HG02623 (cell line): ENCODE measurements around the gene ELMO1.
A peak's percentile ranks its signal among the peaks of the same experiment; 100 is the strongest.

Source experiments
- ATAC-seq: cut with Tn5 transposase; IDR thresholded peaks from one replicate; pipeline ENCODE4 v1.9.1; 2021; ENCODE audit warnings: moderate library complexity; ENCODE audit not compliant: unreplicated experiment

Gene ELMO1

GRCh38 chr7:37231613-37232012 lies 217.1 kb downstream of the ELMO1 start:
- ATAC-seq, result no peak

- ATAC-seq, result no peak
Measured at GRCh38 chr7:37230221-37230620, 218.4 kb downstream of the ELMO1 start.

GRCh38 chr7:37229381-37229780 lies 219.3 kb downstream of the ELMO1 start:
- ATAC-seq, result no peak

GRCh38 chr7:37225285-37225969 lies 223.2 kb downstream of the ELMO1 start:
- ATAC-seq, result no peak

GRCh38 chr7:37224746-37225145 lies 223.9 kb downstream of the ELMO1 start:
- no peak for ATAC-seq

- no peak for ATAC-seq
Measured at GRCh38 chr7:37220664-37221063, 228.0 kb downstream of the ELMO1 start.

- no peak for ATAC-seq
Measured at GRCh38 chr7:37218956-37219355, 229.7 kb downstream of the ELMO1 start.

- ATAC-seq, result no peak
Measured at GRCh38 chr7:37216923-37217322, 231.7 kb downstream of the ELMO1 start.

GRCh38 chr7:37216156-37216852 lies 232.4 kb downstream of the ELMO1 start:
- no peak for ATAC-seq

GRCh38 chr7:37215290-37215923 lies 233.3 kb downstream of the ELMO1 start:
- no peak for ATAC-seq

- ATAC-seq, result no peak
Measured at GRCh38 chr7:37212556-37212955, 236.1 kb downstream of the ELMO1 start.

GRCh38 chr7:37212051-37212450 lies 236.6 kb downstream of the ELMO1 start:
- peak; percentile 32 for ATAC-seq

GRCh38 chr7:37211097-37211880 lies 237.4 kb downstream of the ELMO1 start:
- no peak for ATAC-seq

- no peak for ATAC-seq
Measured at GRCh38 chr7:37209195-37209594, 239.5 kb downstream of the ELMO1 start.

- ATAC-seq, result peak; percentile 72
Measured at GRCh38 chr7:37208528-37208927, 240.1 kb downstream of the ELMO1 start.

GRCh38 chr7:37206192-37206591 lies 242.5 kb downstream of the ELMO1 start:
- ATAC-seq, result no peak

- ATAC-seq, result no peak
Measured at GRCh38 chr7:37205451-37205850, 243.2 kb downstream of the ELMO1 start.

GRCh38 chr7:37201876-37202198 lies 246.8 kb downstream of the ELMO1 start:
- ATAC-seq, result no peak

GRCh38 chr7:37201003-37201875 lies 247.4 kb downstream of the ELMO1 start:
- ATAC-seq, result no peak

GRCh38 chr7:37198906-37199485 lies 249.7 kb downstream of the ELMO1 start:
- peak; percentile 56 for ATAC-seq
